Hepatocyte (in vitro differentiated cells): ENCODE data around the gene MPP4. TPM values are rescaled to one million over a fixed set of nuclear protein-coding genes. Genes with fewer than 3 reads are reported as not detected.

Experiments used
- DNase-seq: peaks from one replicate; pipeline ENCODE4 v3.0.0-alpha.2; 2016; ENCODE audit warnings: low spot score
- H2AFZ ChIP-seq: fragments of 200-600 bp; sonication (generic); 2 replicates; pipeline ENCODE4 v1.6.0; 2016; ENCODE audit warnings: antibody characterized with exemption, mild to moderate bottlenecking
- H3K27ac ChIP-seq: fragments of 200-600 bp; sonication (generic); 2 replicates; pipeline ENCODE4 v1.5.1; 2016; ENCODE audit warnings: mild to moderate bottlenecking
- H3K27me3 ChIP-seq: fragments of 200-600 bp; sonication (generic); 2 replicates; pipeline ENCODE4 v1.6.1; 2016
- H3K36me3 ChIP-seq: fragments of 200-600 bp; sonication (generic); replicated peaks from 2 replicates; pipeline ENCODE4 v1.5.1; 2016; ENCODE audit warnings: low read depth; ENCODE audit not compliant: insufficient read depth
- H3K4me1 ChIP-seq: fragments of 200-600 bp; sonication (generic); 2 replicates; pipeline ENCODE4 v1.5.1; 2016; ENCODE audit warnings: mild to moderate bottlenecking, moderate library complexity; ENCODE audit not compliant: insufficient read depth
- H3K4me2 ChIP-seq: fragments of 200-600 bp; sonication (generic); 2 replicates; pipeline ENCODE4 v1.6.0; 2016
- H3K4me3 ChIP-seq: fragments of 200-600 bp; sonication (generic); 2 replicates; pipeline ENCODE4 v1.5.1; 2016; ENCODE audit warnings: mild to moderate bottlenecking
- H3K79me2 ChIP-seq: fragments of 200-600 bp; sonication (generic); 2 replicates; pipeline ENCODE4 v1.6.0; 2017; ENCODE audit warnings: mild to moderate bottlenecking
- H3K9me2 ChIP-seq: fragments of 200-600 bp; sonication (generic); replicated peaks from 2 replicates; pipeline ENCODE4 v1.6.0; 2017; ENCODE audit warnings: mild to moderate bottlenecking; ENCODE audit not compliant: insufficient read depth
- H3K9me3 ChIP-seq: fragments of 200-600 bp; sonication (generic); 2 replicates; pipeline ENCODE4 v1.5.1; 2016; ENCODE audit warnings: low read depth, mild to moderate bottlenecking
- H4K20me1 ChIP-seq: fragments of 200-600 bp; sonication (generic); 2 replicates; pipeline ENCODE4 v1.6.0; 2016; ENCODE audit warnings: mild to moderate bottlenecking; ENCODE audit not compliant: insufficient read depth, poor library complexity, severe bottlenecking
- CTCF ChIP-seq: fragments of 200-600 bp; sonication (generic); IDR thresholded peaks from 2 replicates; pipeline ENCODE4 v1.5.1; 2016; ENCODE audit warnings: antibody characterized with exemption, mild to moderate bottlenecking; ENCODE audit not compliant: poor library complexity
- EZH2 ChIP-seq: fragments of 200-600 bp; sonication (generic); IDR thresholded peaks from 2 replicates; pipeline ENCODE4 v1.6.1; 2016; ENCODE audit warnings: antibody characterized with exemption, mild to moderate bottlenecking, borderline replicate concordance
- EZH2phosphoT487 ChIP-seq: fragments of 200-600 bp; sonication (generic); IDR thresholded peaks from one replicate; pipeline ENCODE4 v1.6.1; 2018; ENCODE audit warnings: antibody characterized with exemption, mild to moderate bottlenecking, low read depth, moderate library complexity; ENCODE audit not compliant: unreplicated experiment, severe bottlenecking
- WGBS: methylation state at CpG from one replicate; pipeline ENCODE4 v1.1.6; 2016; ENCODE audit warnings: low lambda C conversion rate; ENCODE audit errors: missing lambda C conversion rate; 5-methylcytosine and 5-hydroxymethylcytosine counted together
- polyA plus RNA-seq: library from polyadenylated mRNA; unstranded; fragments of >200 nt; fragmentation: Nextera tagmentation; extraction: Ambion mirVana; gene quantifications from 2 replicates; pipeline ENCODE4 v1.2.1, GENCODE V29; 2016
- total RNA-seq: library from RNA; depleted of rRNA; stranded (reverse); fragments of >200 nt; gene quantifications from 2 replicates; pipeline ENCODE4 v1.2.3, GENCODE V29; 2014

MPP4 gene
- total and polyA plus RNA-seq, 2 experiments from 2014 or later, result 0.19 to 0.77 TPM

GRCh38 chr2:201644001-201644400, 54.4 kb downstream of the MPP4 start:
- WGBS, result 47% methylated on average over 8 of the region's 8 CpGs
- no peaks in the 10 kb centered on the region for H4K20me1 ChIP-seq
- DNase-seq, result no peak
- H3K4me1 ChIP-seq, result peaks cover 5% of the 10 kb centered on the region
- no peak overlapping the region for H3K4me3 ChIP-seq
- peak overlapping the region; percentile 86 for H3K4me2 ChIP-seq
- H3K9me2 ChIP-seq, result no peaks in the 10 kb centered on the region
- no peaks in the 10 kb centered on the region for H3K27me3 ChIP-seq
- TF ChIP-seq EZH2 (no peak), CTCF (no peak), EZH2phosphoT487 (no peak)
- H2AFZ ChIP-seq, result peak overlapping the region; percentile 90
- H3K36me3 ChIP-seq, result no peaks in the 10 kb centered on the region
- H3K27ac ChIP-seq, result peak overlapping the region; percentile 97
- peaks cover 8% of the 10 kb centered on the region for H3K79me2 ChIP-seq
- H3K9me3 ChIP-seq, result no peaks in the 10 kb centered on the region

GRCh38 chr2:201643216-201643890, 55.1 kb downstream of the MPP4 start, which contains the start of gene TMEM237:
Gene TMEM237, minus strand, starts transcription at chr2:201643503. Its CDS starts 103 bp downstream, at chr2:201643400.
- peak; percentile 68 for DNase-seq
- Histone ChIP-seq H3K9me2 (no peaks in the 10 kb centered on the region), H3K4me2 (peak within 1 kb of the TSS; percentile 86), H4K20me1 (no peaks in the 10 kb centered on the region), H3K36me3 (no peaks in the 10 kb centered on the region), H3K4me3 (peak within 1 kb of the TSS; percentile 94), H3K27ac (peak within 1 kb of the TSS; percentile 97), H3K4me1 (peaks cover 5% of the 10 kb centered on the region), H2AFZ (peak within 1 kb of the TSS; percentile 90), H3K9me3 (no peaks in the 10 kb centered on the region), H3K79me2 (peaks cover 8% of the 10 kb centered on the region), H3K27me3 (no peaks in the 10 kb centered on the region)
- TF ChIP-seq EZH2 (no peak), EZH2phosphoT487 (no peak), CTCF (no peak)
- WGBS, result 5% methylated on average over 9 of the region's 41 CpGs

GRCh38 chr2:201642579-201643215, 55.7 kb downstream of the MPP4 start:
- DNase-seq, result peak; percentile 92
- H4K20me1 ChIP-seq, result no peaks in the 10 kb centered on the region
- H3K27me3 ChIP-seq, result no peaks in the 10 kb centered on the region
- H3K27ac ChIP-seq, result peak overlapping the region; percentile 97
- no peaks in the 10 kb centered on the region for H3K9me2 ChIP-seq
- peak overlapping the region; percentile 90 for H2AFZ ChIP-seq
- H3K36me3 ChIP-seq, result peaks cover 4% of the 10 kb centered on the region
- H3K4me1 ChIP-seq, result peaks cover 5% of the 10 kb centered on the region
- H3K4me2 ChIP-seq, result peak overlapping the region; percentile 86
- H3K9me3 ChIP-seq, result no peaks in the 10 kb centered on the region
- no peak for TF ChIP-seq EZH2
- peak overlapping the region; percentile 94 for H3K4me3 ChIP-seq
- peaks cover 8% of the 10 kb centered on the region for H3K79me2 ChIP-seq
- under 1% methylated on average over 37 of the region's 56 CpGs for WGBS

GRCh38 chr2:201642086-201642578, 56.3 kb downstream of the MPP4 start:
- peak overlapping the region; percentile 90 for H2AFZ ChIP-seq
- peaks cover 5% of the 10 kb centered on the region for H3K4me1 ChIP-seq
- no peak for TF ChIP-seq EZH2
- TF ChIP-seq EZH2phosphoT487, result no peak
- TF ChIP-seq CTCF, result no peak
- peak overlapping the region; percentile 94 for H3K4me3 ChIP-seq
- no peaks in the 10 kb centered on the region for H3K27me3 ChIP-seq
- no peaks in the 10 kb centered on the region for H3K9me2 ChIP-seq
- under 1% methylated on average over 16 of the region's 16 CpGs for WGBS
- peak overlapping the region; percentile 86 for H3K4me2 ChIP-seq
- no peaks in the 10 kb centered on the region for H4K20me1 ChIP-seq
- peaks cover 4% of the 10 kb centered on the region for H3K36me3 ChIP-seq
- DNase-seq, result no peak
- H3K9me3 ChIP-seq, result no peaks in the 10 kb centered on the region
- H3K27ac ChIP-seq, result peak overlapping the region; percentile 97
- peaks cover 8% of the 10 kb centered on the region for H3K79me2 ChIP-seq
